NCI-H82 treated with DMSO at 0.1 percent for 48 hours (cell line): Measurements from ENCODE around the gene KRT3.

Experiments used
- DNase-seq: peaks from one replicate; lab custom pipeline; 2025; ENCODE audit not compliant: unreplicated experiment; lab: John Stamatoyannopoulos, UW

The KRT3 gene

DNA sequence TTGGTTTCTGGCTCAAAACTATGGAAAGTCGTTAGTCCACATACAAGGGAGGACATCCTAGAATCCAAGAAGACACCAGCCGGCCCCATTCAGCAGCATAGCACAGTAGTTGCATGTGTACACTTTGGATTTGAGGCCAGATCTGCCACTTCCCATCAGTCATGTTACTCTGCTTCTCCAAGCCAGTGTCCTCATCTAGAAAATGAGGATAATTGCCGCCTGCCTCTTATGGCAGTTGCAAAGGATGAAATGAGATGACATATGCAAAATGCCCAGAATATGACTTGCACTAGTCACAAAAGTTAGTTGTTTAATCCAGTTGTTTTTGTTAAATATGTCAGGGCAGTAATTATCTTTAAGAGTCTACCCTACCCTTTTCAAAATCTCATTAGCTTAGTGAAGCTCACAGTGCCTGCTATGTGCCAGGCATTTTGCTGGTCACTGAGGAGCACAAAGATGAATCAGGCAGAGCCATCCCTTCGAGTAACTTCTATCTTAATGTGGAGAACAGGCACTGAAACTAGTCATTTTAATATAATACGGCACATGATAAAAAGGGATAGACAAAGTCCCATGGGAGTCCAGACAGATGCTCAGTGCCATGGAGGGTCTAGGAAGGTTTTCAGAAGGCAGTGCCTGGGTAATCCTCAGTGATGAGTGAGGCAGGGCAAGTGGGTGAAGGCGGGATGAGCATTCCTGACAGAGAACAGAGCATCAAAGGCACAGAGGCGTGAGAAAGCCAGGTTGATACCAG, 12.2 kb downstream of the KRT3 start:
- no peak for DNase-seq

DNA sequence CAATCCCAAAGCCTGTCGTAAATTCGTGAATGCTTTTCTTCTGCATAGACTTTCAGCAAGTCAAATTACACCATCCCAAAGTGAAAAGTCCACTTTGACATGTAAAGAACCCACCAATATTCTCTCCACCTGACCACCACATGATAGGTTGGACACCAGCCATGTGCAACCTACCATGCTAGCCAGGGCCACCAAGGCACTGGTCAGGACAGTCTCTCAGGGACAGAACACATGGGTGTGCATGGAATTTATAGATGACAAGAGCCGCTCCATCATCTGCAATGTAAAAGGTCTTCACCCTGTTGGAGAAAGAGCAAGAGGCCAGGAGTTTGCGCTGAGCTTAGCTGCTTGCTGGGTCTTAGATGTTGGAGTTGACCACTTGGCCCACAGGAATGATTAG, 13.4 kb downstream of the KRT3 start:
- DNase-seq = no peak

DNA sequence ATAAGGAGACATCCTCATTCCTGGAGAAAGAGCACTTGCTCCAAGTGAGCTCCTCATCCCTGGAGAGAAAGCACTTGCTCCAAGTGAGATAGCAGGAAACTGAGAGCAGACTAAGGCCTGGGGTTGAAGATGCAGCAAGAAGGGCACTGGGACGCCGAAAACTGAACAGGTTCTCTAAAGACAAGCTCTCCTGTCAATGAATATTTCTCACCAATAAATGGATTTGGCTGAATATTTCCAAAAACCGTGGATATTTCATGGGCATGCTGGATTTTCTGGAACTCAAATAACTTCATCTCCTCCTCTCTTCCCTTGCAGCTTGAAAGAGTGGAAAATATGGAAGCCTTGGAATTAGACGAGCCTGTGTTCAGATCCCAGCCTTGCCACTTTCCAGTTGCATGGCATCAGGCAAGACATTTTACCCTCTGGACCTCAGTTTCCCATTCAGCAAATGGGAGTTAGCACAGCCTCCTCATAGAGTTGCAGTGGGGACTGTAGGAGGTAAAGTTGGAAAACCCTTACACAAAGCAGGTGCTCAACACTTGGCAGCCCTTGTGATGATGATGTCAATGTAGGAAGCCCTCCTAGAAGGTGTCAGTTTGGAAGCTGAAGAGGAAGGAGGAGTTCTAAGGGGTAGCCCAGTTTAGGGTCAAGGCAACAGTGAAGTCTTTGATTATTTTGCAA, 14.4 kb downstream of the KRT3 start:
- no peak for DNase-seq

DNA sequence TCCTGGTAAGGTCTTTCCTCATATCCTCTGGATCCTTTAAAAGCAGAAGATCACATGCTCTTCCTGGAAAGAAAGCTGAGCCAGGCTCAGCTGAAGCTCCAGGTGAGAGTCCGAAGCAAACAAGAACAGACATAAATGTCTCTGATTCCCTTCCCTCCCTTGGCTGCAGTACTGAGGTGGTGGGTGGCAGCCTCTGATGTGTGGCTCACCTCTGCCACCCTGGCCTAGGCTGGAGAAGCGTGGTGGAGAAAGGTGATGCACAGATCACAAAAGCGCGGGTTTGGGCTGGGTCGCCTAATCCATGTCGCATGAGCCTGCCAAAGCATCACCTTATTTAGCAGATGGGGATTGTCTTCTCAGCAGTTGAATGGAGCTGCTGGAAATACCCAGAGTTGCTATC, 16.0 kb downstream of the KRT3 start:
- DNase-seq = no peak

DNA sequence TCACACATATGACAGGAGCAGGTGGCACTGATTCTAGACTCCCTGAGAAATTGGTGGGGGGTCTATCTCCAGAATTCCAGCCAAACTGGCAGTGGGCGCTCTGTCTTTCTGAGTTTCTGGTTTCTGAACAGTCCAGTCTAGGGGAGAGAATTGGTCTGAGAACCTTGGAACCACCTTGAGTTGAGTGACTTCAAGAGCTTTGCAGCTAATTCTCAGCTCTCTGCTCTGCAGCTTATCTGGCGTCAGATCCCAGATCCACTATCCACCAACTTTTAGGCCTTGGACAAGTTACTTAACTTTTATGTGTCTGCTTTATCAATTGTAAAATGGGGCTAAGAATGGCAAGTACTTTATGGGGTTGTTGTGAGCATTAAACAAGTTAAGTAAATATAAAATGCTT, 17.1 kb downstream of the KRT3 start:
- no peak for DNase-seq

DNA sequence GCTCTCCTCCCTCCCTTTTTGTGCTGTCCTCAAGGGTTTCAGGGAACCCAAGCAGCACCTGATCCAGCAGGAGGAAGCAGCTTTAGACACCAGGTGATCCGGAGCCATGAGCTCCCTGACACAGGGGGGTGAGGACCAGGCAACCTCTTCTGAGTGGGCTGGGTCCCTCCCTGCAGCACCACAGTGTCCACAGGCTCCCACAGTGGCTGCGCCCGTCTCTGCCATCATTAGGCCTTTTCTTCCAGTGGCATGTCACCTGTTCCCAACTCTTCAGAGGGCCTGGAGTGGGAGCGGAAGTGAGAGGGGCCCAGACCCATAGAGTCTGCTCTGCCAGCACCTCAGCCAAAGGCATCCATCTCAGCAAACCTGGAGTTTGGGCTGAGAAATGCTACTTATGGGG, 18.4 kb downstream of the KRT3 start:
- DNase-seq = no peak

DNA sequence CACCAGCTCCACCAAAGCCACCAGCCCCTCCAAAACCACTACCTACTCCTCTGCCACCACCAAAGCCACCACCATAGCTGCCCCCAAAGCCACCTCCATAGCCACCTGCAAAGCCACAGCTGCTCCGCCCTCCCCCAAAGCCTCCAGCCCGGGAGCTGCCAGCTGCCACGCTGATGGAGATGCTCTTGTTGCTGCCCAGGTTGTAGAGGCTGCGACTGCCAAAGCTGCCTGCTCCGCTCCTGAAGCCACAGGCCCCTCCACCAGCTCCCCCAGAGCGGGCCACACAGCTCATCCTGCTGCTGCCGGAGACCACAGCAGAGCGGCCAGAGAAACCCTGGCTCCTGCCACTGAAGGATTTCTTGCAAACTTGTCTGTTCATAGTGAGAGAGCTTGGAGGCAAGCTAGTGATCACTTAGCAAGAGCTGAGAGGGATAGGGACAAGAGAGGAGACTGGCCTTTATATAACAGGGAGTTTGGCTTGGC, 19.0 kb downstream of the KRT3 start, which contains the start of gene KRT76:
Gene KRT76, minus strand, starts transcription at position 433 of the 483 bp plus-strand sequence. Its CDS starts 54 bp downstream, at position 379.
- no peak for DNase-seq

DNA sequence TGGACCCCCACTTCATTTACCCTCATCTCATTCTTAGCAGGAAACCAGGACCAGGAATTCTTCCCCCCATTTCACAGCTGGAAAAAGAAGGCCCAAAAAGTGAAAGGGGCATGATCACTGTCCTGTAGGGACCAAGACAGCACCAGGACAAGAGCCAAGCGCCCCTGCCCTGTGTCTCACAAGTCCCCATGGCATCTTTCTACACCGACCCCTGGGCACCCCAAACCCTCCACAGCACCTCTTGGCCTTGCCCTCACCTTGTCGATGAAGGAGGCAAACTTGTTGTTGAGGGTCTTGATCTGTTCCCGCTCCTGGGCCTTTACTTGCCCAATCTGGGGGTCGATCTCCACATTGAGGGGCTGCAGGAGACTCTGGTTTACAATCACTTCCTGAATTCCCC, 19.5 kb downstream of the KRT3 start:
- DNase-seq = no peak

DNA sequence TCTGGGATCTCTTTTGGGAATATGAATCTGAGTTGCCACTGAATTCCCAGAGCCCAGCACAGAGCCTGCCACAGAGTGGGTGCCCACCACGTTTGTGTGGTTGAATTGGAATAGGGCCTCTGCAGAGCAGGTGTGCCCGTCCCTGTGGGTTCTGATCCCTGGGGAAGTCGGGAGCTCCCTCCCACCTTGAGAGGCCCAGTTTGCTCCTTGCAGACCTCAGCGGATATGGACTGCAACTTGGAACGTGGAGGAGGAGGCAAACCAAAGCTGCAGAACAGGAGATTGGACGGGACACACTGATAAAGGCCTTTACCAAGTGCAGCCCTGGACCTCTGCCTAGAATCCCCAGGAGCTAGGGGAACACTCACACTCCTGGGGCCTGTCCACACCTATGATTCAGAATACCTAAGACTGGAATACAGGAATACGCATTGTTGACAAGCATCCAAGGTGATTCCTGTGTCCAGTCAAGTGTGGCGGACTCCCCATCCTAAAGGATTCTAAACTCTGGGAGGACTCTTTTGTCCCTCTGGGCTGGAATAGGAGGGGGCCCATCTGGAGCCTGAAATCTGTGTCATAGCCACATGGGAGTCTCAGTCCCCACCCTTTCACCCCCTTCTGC, 21.2 kb downstream of the KRT3 start:
- no peak for DNase-seq

DNA sequence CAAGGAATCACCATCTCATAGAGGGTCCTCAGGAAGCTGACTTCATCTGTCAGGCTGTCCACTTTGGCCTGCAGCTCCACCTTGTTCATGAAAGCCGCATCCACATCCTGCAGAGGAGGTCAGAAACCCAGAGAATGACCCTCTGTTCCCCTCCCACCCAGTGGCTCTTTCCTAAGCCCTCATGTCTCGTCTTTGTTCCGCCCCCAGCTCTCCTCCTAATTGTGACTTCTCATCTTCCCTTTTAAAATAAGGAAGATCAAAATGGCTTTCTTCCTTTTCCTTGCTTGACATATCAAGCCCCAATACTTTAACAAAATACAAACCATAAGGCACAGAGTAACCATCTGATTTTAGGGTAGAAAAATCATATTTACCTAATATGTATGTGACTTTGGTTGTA, 23.1 kb downstream of the KRT3 start:
- no peak for DNase-seq

DNA sequence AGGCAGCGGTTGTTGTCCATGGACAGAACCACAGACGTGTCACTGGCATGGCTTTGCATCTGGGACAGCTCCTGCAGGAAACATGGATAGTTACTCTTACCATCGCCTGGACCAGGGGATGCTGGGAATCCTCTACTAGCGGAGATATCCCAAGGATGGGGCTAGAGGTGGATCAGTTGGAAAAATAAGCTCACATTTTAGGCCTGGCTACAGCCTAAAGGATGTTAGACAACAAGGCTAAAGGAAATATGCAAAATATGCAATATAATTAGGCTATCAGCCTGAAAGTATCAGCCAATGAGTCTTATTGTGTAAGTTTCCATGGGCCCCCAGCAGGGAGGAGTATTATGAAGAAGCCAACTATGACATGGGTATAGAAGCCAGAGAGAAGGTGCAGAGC, 23.7 kb downstream of the KRT3 start:
- DNase-seq = no peak

DNA sequence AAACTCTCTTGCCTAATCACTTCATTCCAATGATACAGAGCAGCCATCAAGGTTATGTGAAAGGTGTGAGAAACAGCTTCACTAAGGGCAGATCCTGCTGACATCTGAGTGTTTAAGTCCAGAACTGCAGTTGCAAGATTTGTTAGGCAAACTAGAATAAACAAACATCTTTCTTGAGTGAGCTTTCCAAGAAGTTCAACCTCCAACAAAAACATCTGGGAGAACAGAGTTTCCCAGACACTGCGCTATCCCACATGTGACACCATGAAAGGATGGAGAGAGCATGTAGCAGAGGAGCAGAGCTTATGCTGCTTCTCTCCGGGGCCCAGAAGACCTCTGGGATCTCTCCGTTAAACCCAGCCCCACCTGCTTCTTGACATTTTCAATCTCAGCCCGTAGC, 24.4 kb downstream of the KRT3 start:
- no peak for DNase-seq

DNA sequence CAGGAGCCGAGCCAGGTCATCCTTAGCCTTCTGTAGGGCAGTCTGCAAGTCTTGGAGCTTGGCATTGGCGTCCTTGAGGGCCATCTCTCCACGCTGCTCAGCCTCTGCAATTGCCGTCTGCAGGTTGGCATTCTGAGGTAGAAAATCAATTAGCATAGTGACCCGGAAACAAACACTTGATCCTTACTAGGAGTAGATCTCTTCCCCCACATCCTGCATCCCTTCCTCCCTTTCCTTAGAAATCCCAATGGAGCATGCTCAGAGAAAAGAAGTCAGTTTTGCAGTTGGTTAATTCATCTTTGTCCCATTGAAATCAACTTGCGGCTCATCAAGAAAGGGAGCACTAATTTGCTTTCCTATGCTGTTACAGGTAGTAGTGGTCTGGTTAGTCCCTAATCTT, 24.8 kb downstream of the KRT3 start:
- DNase-seq = no peak

DNA sequence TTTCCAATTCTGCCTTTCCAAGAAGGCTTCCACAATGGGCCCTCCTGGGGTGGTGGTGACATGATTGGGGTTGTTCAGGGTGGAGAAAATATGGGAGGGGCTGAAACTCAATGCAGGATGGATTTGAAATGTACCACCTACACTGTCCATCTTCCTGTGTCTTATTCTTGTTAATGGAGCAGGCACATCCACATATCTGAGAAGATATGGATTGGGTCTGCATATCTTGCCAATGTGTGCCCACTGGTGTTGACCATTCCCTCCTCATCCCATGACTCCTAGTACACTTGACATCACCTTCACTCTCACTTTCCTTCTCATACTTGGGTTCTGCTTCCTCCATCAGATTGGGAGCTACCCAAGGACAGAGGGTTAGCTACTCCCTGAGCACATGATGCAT, 26.0 kb downstream of the KRT3 start:
- no peak for DNase-seq

DNA sequence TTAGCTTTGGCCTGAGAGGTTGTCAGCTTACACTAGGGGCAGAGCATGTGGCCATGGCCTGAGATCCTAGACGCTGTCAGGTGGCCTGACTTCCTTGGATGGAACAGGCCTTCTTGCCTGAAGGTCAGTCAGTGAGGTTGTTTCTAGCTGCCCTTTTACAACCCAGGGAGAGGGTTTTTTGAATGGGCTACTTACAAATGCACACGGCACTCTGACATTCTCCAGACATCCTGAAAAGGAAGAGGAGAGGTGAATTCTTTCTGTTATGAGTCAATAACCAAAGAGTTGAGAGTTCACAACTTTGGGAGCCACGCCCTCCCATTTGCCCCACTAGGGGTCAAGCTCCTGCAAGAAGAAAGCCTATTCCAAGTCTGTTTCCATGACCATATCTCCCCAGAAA, 26.6 kb downstream of the KRT3 start:
- DNase-seq = no peak

DNA sequence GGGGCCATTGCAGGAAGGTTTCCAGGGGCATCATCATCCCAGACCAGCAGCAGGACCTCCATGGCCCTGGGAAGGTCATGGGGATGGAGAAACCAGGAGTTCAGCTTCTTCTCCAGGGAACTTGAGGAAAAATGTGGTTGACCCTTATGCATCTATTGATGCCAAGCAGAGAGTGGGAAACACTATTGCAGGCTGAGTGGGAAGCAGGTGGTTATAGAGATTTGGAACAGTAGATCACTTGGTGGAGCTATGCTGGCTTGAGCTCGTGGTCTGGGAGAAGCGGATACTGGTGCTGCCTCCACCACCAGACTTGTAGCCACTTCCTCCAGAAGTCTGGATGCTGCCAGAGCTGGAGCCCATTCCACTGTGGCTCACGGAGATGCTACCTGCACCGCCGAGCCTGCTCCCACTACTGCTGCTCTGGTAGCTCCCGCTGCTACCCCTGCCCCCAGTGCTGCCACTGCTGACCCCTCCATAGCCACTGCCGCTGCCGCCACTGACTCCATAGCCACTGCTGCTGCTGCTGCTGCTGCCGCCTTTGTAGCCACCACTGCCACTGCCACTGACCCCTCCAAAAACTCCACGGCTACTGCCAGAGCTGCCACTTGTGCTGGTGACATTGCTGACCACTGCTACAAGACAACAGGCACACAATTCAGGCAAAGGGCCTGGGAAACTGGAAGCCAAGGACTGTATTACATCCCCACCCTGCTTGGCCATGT, 27.3 kb downstream of the KRT3 start:
- no peak for DNase-seq

DNA sequence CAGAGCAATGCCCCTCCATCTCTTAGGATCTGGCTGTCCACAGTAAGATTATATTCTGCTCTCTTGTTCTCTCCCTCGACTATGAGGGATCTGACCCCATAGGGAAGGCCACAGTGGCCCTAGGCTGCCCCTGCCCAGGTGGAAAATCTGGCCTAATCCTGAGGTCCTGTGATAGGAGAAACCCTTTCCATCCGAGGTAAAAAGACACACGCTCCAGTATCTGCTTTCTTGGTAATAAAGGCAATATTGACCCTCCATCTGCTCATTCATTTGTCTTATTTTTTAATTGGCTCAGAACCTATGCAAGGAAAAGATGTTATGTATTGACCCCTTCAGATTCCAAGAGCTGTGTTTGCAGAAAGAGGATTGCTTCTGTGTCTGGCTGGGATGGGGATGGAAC, 28.5 kb downstream of the KRT3 start:
- no peak for DNase-seq

DNA sequence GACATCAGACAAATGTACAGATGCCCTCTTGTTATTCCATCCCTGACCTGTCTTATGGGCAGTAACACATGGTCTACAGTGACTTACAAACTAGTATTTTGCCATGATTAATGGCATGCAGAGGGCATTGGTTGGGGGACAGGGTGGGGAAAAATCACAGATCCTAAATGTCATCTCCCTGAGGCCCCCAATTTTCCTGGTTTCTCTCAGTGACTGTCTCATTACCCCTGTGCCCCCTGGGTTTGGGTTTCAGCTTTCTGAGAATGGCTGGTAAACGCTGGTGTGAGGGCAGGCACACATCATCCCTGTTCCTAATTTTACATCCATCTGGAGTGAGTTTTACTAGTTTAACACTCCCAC, 28.9 kb downstream of the KRT3 start:
- DNase-seq = no peak

DNA sequence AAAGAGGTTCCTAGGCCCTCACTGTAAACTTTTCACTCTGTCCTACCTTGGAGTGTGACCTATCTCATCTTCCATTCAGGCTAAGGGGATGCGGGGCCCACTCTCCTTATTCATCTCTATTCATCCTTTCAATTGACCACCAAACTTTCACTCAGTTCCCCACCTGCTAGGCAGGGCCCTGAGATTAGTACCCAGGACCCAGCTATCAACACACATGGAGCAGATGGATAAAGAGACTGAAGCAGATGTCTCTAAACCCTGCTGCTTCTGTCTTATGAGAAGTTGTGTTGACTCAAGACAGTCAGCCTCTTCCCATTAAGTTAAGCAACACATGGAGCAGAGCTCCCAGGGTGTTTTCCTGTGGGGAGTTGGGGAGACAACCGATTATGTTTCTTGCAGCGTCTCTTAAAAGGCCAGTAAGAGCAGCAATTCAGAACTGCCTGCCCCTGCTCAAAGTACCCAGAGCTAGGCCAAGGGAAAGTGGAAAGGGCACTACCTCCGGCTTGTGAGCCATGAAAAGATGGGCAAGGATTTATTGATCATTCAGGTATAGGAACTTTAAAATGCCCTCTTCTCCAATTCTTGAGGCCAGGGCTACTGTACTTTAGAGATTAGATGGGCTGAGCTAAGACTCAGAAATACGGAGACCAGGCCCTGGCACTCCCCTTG, 29.4 kb downstream of the KRT3 start:
- no peak for DNase-seq

DNA sequence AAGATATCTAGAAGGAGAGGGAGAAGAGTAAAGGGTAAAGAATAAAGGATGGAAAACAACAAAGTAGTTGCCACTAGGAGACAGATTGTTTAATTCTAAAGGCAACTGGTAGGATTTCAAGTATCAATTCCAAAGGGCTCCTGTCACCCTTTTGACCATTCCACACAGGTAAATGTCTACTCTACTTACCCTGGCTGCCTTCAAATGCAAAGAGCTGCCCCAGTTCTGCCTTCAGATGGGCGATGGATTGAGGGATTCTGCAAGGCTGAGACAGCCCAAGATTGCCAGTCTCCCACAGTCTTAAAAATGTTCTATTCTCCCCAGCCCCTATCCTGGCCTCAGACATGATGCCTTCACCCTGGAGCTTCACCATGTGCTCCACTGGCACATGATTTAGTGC, 30.2 kb downstream of the KRT3 start:
- DNase-seq = no peak

DNA sequence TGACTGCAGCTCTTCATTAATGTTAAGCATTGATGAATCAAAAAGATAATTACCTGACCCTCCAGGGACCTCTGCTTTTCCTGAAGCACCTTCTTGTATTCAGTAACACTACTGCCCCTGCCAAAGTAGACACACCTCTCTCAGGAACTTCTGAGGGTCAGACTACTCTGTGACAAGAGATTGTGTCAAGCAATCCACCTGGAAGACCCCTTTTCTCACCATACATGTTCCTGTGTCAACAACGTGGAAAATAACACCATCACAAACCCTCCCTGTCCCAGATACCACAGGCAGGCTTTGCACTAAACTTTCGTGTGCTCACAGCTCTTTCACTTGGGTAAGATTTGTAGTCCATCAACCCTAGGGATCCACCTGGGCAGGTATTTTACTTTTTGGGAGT, 31.9 kb downstream of the KRT3 start:
- no peak for DNase-seq
